Measurements from ENCODE around the gene DLG2. TPM values are rescaled to one million over a fixed set of nuclear protein-coding genes. Genes with fewer than 3 reads are reported as not detected.

DLG2 gene
- total RNA-seq, 1 donor from 2014 or later, result 5.1 TPM

DNA sequence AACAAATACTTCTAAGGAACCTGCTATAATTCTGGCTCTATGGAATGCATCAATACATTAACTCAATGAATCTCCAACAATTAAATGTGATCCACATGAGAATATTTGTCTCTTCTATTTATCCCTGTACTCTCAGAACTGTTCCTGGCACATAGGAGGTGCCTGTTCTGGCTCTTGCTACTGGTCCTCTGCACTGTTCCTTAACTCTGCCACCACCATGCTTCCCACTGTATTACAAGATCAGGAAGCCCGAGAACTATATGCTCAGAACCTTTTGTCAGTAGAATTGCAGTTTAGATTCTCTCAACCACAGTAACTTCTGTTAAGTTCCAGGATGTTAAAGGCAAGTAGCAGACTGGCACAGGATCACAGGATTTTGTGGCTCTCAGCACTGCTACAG, 1964.7 kb downstream of the DLG2 start:
- TF ChIP-seq, protein P1, sequence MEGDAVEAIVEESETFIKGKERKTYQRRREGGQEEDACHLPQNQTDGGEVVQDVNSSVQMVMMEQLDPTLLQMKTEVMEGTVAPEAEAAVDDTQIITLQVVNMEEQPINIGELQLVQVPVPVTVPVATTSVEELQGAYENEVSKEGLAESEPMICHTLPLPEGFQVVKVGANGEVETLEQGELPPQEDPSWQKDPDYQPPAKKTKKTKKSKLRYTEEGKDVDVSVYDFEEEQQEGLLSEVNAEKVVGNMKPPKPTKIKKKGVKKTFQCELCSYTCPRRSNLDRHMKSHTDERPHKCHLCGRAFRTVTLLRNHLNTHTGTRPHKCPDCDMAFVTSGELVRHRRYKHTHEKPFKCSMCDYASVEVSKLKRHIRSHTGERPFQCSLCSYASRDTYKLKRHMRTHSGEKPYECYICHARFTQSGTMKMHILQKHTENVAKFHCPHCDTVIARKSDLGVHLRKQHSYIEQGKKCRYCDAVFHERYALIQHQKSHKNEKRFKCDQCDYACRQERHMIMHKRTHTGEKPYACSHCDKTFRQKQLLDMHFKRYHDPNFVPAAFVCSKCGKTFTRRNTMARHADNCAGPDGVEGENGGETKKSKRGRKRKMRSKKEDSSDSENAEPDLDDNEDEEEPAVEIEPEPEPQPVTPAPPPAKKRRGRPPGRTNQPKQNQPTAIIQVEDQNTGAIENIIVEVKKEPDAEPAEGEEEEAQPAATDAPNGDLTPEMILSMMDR (IDR thresholded peaks at IDR 0.05; ENCODE audit: unreplicated experiment), result no peak
- H3K4me1 Mint-ChIP-seq (ENCODE audit: unreplicated experiment), result no peaks in the 10 kb centered on the region
- no peaks in the 10 kb centered on the region for H3K36me3 Mint-ChIP-seq (ENCODE audit: low read depth, unreplicated experiment)

GRCh38 chr11:83661491-83662350, 1965.4 kb downstream of the DLG2 start:
- Mint-ChIP-seq H3K27ac (ENCODE audit: unreplicated experiment) (no peak overlapping the region), H3K36me3 (ENCODE audit: low read depth, unreplicated experiment) (no peaks in the 10 kb centered on the region), H3K9me3 (ENCODE audit: unreplicated experiment) (no peaks in the 10 kb centered on the region), H3K4me3 (ENCODE audit: unreplicated experiment) (no peak overlapping the region), H3K27me3 (ENCODE audit: unreplicated experiment) (peaks cover 1% of the 10 kb centered on the region), H3K4me1 (ENCODE audit: unreplicated experiment) (no peaks in the 10 kb centered on the region)
- no peak for DNase-seq (ENCODE audit: low spot score)
- TF ChIP-seq, protein P1 (IDR thresholded peaks at IDR 0.05; ENCODE audit: unreplicated experiment), result no peak

More for the DNA sequence above, 1964.7 kb downstream of the DLG2 start:
- Mint-ChIP-seq H3K4me3 (ENCODE audit: unreplicated experiment) (no peak overlapping the region), H3K27me3 (ENCODE audit: unreplicated experiment) (peaks cover 1% of the 10 kb centered on the region), H3K27ac (ENCODE audit: unreplicated experiment) (no peak overlapping the region), H3K9me3 (ENCODE audit: unreplicated experiment) (no peaks in the 10 kb centered on the region)
- DNase-seq (ENCODE audit: low spot score), result no peak

- Mint-ChIP-seq H3K27me3 (ENCODE audit: unreplicated experiment) (peaks cover 1% of the 10 kb centered on the region), H3K9me3 (ENCODE audit: unreplicated experiment) (no peaks in the 10 kb centered on the region), H3K4me1 (ENCODE audit: unreplicated experiment) (no peaks in the 10 kb centered on the region), H3K36me3 (ENCODE audit: low read depth, unreplicated experiment) (no peaks in the 10 kb centered on the region), H3K4me3 (ENCODE audit: unreplicated experiment) (no peak overlapping the region), H3K27ac (ENCODE audit: unreplicated experiment) (no peak overlapping the region)
- no peak for DNase-seq (ENCODE audit: low spot score)
- TF ChIP-seq, protein P1 (IDR thresholded peaks at IDR 0.05; ENCODE audit: unreplicated experiment), result no peak
Measured at GRCh38 chr11:83659466-83659865, 1967.7 kb downstream of the DLG2 start.

GRCh38 chr11:83656796-83657330, 1970.3 kb downstream of the DLG2 start:
- Mint-ChIP-seq H3K4me1 (ENCODE audit: unreplicated experiment) (no peaks in the 10 kb centered on the region), H3K27ac (ENCODE audit: unreplicated experiment) (no peak overlapping the region), H3K4me3 (ENCODE audit: unreplicated experiment) (no peak overlapping the region), H3K36me3 (ENCODE audit: low read depth, unreplicated experiment) (no peaks in the 10 kb centered on the region), H3K27me3 (ENCODE audit: unreplicated experiment) (no peaks in the 10 kb centered on the region), H3K9me3 (ENCODE audit: unreplicated experiment) (no peaks in the 10 kb centered on the region)
- TF ChIP-seq, protein P1 (IDR thresholded peaks at IDR 0.05; ENCODE audit: unreplicated experiment), result no peak
- no peak for DNase-seq (ENCODE audit: low spot score)

- Mint-ChIP-seq H3K27ac (ENCODE audit: unreplicated experiment) (no peak overlapping the region), H3K27me3 (ENCODE audit: unreplicated experiment) (no peaks in the 10 kb centered on the region)
Measured at GRCh38 chr11:83655976-83656375, 1971.2 kb downstream of the DLG2 start.

More at GRCh38 chr11:83655976-83656375, 1971.2 kb downstream of the DLG2 start:
- no peaks in the 10 kb centered on the region for H3K36me3 Mint-ChIP-seq (ENCODE audit: low read depth, unreplicated experiment)
- no peaks in the 10 kb centered on the region for H3K9me3 Mint-ChIP-seq (ENCODE audit: unreplicated experiment)
- H3K4me1 Mint-ChIP-seq (ENCODE audit: unreplicated experiment), result no peaks in the 10 kb centered on the region
- DNase-seq (ENCODE audit: low spot score), result no peak
- TF ChIP-seq, protein P1 (IDR thresholded peaks at IDR 0.05; ENCODE audit: unreplicated experiment), result no peak
- H3K4me3 Mint-ChIP-seq (ENCODE audit: unreplicated experiment), result no peak overlapping the region
